Uterus (tissue), 4 donors: ENCODE results near the gene ZNF608. TPM values are rescaled to one million over a fixed set of nuclear protein-coding genes. Genes with fewer than 3 reads are reported as not detected.

Experiments used
- DNase-seq, 2 donors: peaks; one replicate each; pipeline ENCODE4 v3.0.0-alpha.2; 2019 to 2020
- H3K27ac ChIP-seq, 2 donors: fragments of 200-600 bp; sonication (generic); 1 replicate in 1 of 2; 2 replicates in 1 of 2; pipeline ENCODE4 v1.5.1; 2016 to 2018
- H3K27me3 ChIP-seq, 2 donors: fragments of 200-600 bp; sonication (generic); one replicate each; pipeline ENCODE4 v1.5.1; 2018 to 2019; ENCODE audit warnings: control low read depth in 1 of 2
- H3K36me3 ChIP-seq, 2 donors: fragments of 200-600 bp; sonication (generic); one replicate each; pipeline ENCODE4 v1.5.1; 2019; ENCODE audit warnings: control low read depth in 1 of 2
- H3K4me1 ChIP-seq, 2 donors: fragments of 200-600 bp; sonication (generic); one replicate each; pipeline ENCODE4 v1.5.1; 2018 to 2019; ENCODE audit warnings: control low read depth in 1 of 2
- H3K4me3 ChIP-seq, 2 donors: fragments of 200-600 bp; sonication (generic); 1 replicate in 1 of 2; 2 replicates in 1 of 2; pipeline ENCODE4 v1.5.1; 2018 to 2019; ENCODE audit warnings: mild to moderate bottlenecking in 1 of 2
- H3K9me3 ChIP-seq, 2 donors: fragments of 200-600 bp; sonication (generic); one replicate each; pipeline ENCODE4 v1.5.1; 2019; ENCODE audit warnings: control low read depth in 1 of 2
- CTCF ChIP-seq, 4 experiments: fragments of 200-600 bp in 2 of 4; fragments of 450-650 bp in 2 of 4; sonication (generic) in 2 of 4; IDR thresholded peaks; one replicate each; pipeline ENCODE4 v1.5.1; 2016 to 2019; ENCODE audit warnings: antibody characterized with exemption in 4 of 4, mild to moderate bottlenecking in 2 of 4, moderate library complexity in 1 of 4
- POLR2A ChIP-seq, 2 donors: fragments of 450-650 bp; IDR thresholded peaks; one replicate each; pipeline ENCODE4 v1.6.1; 2016; ENCODE audit warnings: antibody characterized with exemption in 2 of 2, mild to moderate bottlenecking in 1 of 2, moderate library complexity in 1 of 2
- intact Hi-C: fragments of 100-400 bp; cut with DNase I; formaldehyde crosslinking; loops from one replicate; pipeline ENCODE4 v1.15.1; 2023; ENCODE audit warnings: low total_unique reads
- total RNA-seq, 4 donors: library from RNA; depleted of rRNA in 3 of 4; stranded (reverse); fragments of >200 nt in 3 of 4; gene quantifications; one replicate each; pipeline versions ENCODE4 v1.1.0 to v1.2.4, GENCODE V29; 2014 to 2023
- donor health status: DM: yes; HTN: yes; CAD: no.

Gene ZNF608
- total RNA-seq, 4 donors from 2014 or later: 11.1 to 1,086 (median 59.0) TPM

GRCh38 chr5:124720593-124720992 is 25.8 kb downstream of the ZNF608 start:
- intact Hi-C loops: no loop called here
- Histone ChIP-seq H3K4me1 (no peaks in the 10 kb centered on the region), H3K4me3 (no peak overlapping the region), H3K27ac (no peak overlapping the region), H3K36me3 (no peaks in the 10 kb centered on the region), H3K27me3 (no peaks in the 10 kb centered on the region), H3K9me3 (no peaks in the 10 kb centered on the region)
- DNase-seq: no peak
- no peak for TF ChIP-seq POLR2A (IDR thresholded peaks at IDR 0.05)
- no peak for TF ChIP-seq CTCF (IDR thresholded peaks at IDR 0.05)

GRCh38 chr5:124719113-124719967 is 27.1 kb downstream of the ZNF608 start:
- Histone ChIP-seq H3K27me3 (no peaks in the 10 kb centered on the region), H3K4me1 (no peaks in the 10 kb centered on the region), H3K4me3 (no peak overlapping the region), H3K9me3 (no peaks in the 10 kb centered on the region), H3K36me3 (no peaks in the 10 kb centered on the region), H3K27ac (no peak overlapping the region)
- DNase-seq: no peak
- TF ChIP-seq POLR2A (IDR thresholded peaks at IDR 0.05): no peak
- intact Hi-C loops: no loop called here

GRCh38 chr5:124718380-124718789 is 28.1 kb downstream of the ZNF608 start:
- Histone ChIP-seq H3K4me3 (no peak overlapping the region), H3K36me3 (no peaks in the 10 kb centered on the region), H3K27me3 (no peaks in the 10 kb centered on the region), H3K4me1 (no peaks in the 10 kb centered on the region), H3K9me3 (no peaks in the 10 kb centered on the region), H3K27ac (no peak overlapping the region)
- TF ChIP-seq POLR2A (IDR thresholded peaks at IDR 0.05): no peak
- TF ChIP-seq CTCF (IDR thresholded peaks at IDR 0.05): no peak
- no peak for DNase-seq
- intact Hi-C loops: no loop called here

GRCh38 chr5:124716169-124716568 is 30.3 kb downstream of the ZNF608 start:
- no peak for TF ChIP-seq POLR2A (IDR thresholded peaks at IDR 0.05)
- H3K27me3 ChIP-seq: no peaks in the 10 kb centered on the region
- H3K4me3 ChIP-seq: no peak overlapping the region
- no peaks in the 10 kb centered on the region for H3K36me3 ChIP-seq
- intact Hi-C loops: no loop called here
- H3K4me1 ChIP-seq: no peaks in the 10 kb centered on the region
- DNase-seq: no peak
- H3K27ac ChIP-seq: no peak overlapping the region
- no peaks in the 10 kb centered on the region for H3K9me3 ChIP-seq

GRCh38 chr5:124714910-124715309 is 31.5 kb downstream of the ZNF608 start:
- Histone ChIP-seq H3K4me3 (no peak overlapping the region), H3K27ac (no peak overlapping the region), H3K36me3 (no peaks in the 10 kb centered on the region), H3K27me3 (no peaks in the 10 kb centered on the region), H3K4me1 (no peaks in the 10 kb centered on the region), H3K9me3 (no peaks in the 10 kb centered on the region)
- intact Hi-C loops: no loop called here
- no peak for DNase-seq
- no peak for TF ChIP-seq POLR2A (IDR thresholded peaks at IDR 0.05)
- no peak for TF ChIP-seq CTCF (IDR thresholded peaks at IDR 0.05)

- no peak for DNase-seq
- Histone ChIP-seq H3K4me3 (no peak overlapping the region), H3K9me3 (no peaks in the 10 kb centered on the region), H3K4me1 (no peaks in the 10 kb centered on the region), H3K27me3 (no peaks in the 10 kb centered on the region), H3K27ac (no peak overlapping the region), H3K36me3 (no peaks in the 10 kb centered on the region)
- intact Hi-C loops: no loop called here
- TF ChIP-seq CTCF (IDR thresholded peaks at IDR 0.05) (no peak), POLR2A (IDR thresholded peaks at IDR 0.05) (no peak)
Measured at GRCh38 chr5:124713595-124713994, 32.8 kb downstream of the ZNF608 start.
